LNCAP (cell line): ENCODE data around the gene TFF2.

Experiments
- TF ChIP-seq, protein P1 (sequence below): fragments of 450-650 bp; IDR thresholded peaks from 2 replicates; pipeline ENCODE4 v1.5.1; 2017; ENCODE audit warnings: mild to moderate bottlenecking

Gene TFF2

DNA sequence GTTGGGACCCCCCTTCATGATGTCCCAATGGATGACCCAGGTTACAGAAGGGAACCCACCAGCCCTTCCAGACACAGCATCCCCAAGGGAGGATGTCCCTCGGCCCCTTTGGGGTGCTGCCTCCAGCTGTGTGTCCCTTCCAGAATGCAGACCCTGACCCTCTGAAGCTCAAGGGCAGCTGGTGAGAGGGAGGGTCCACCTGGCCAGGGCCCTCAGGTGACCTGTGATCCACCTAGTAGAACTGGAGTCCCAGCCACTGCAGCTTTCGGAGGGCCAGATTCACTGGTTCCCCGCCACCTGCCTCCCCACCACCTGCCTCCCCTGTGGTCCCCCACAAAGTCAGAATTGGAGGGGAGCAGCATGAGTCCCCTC is 25.2 kb upstream of the TFF2 start:
- TF ChIP-seq, protein P1, sequence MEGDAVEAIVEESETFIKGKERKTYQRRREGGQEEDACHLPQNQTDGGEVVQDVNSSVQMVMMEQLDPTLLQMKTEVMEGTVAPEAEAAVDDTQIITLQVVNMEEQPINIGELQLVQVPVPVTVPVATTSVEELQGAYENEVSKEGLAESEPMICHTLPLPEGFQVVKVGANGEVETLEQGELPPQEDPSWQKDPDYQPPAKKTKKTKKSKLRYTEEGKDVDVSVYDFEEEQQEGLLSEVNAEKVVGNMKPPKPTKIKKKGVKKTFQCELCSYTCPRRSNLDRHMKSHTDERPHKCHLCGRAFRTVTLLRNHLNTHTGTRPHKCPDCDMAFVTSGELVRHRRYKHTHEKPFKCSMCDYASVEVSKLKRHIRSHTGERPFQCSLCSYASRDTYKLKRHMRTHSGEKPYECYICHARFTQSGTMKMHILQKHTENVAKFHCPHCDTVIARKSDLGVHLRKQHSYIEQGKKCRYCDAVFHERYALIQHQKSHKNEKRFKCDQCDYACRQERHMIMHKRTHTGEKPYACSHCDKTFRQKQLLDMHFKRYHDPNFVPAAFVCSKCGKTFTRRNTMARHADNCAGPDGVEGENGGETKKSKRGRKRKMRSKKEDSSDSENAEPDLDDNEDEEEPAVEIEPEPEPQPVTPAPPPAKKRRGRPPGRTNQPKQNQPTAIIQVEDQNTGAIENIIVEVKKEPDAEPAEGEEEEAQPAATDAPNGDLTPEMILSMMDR = no peak

- TF ChIP-seq, protein P1 = no peak
These were observed 24.7 kb upstream of the TFF2 start for GRCh38 chr21:42375506-42375905.

GRCh38 chr21:42374864-42375499 is 24.2 kb upstream of the TFF2 start:
- TF ChIP-seq, protein P1 = no peak

- TF ChIP-seq, protein P1 = no peak
These were observed 23.7 kb upstream of the TFF2 start for GRCh38 chr21:42374457-42374856.

- TF ChIP-seq, protein P1 = no peak
These were observed 23.2 kb upstream of the TFF2 start for GRCh38 chr21:42373908-42374455.

- TF ChIP-seq, protein P1 = no peak
These were observed 22.6 kb upstream of the TFF2 start for GRCh38 chr21:42373196-42373907.

DNA sequence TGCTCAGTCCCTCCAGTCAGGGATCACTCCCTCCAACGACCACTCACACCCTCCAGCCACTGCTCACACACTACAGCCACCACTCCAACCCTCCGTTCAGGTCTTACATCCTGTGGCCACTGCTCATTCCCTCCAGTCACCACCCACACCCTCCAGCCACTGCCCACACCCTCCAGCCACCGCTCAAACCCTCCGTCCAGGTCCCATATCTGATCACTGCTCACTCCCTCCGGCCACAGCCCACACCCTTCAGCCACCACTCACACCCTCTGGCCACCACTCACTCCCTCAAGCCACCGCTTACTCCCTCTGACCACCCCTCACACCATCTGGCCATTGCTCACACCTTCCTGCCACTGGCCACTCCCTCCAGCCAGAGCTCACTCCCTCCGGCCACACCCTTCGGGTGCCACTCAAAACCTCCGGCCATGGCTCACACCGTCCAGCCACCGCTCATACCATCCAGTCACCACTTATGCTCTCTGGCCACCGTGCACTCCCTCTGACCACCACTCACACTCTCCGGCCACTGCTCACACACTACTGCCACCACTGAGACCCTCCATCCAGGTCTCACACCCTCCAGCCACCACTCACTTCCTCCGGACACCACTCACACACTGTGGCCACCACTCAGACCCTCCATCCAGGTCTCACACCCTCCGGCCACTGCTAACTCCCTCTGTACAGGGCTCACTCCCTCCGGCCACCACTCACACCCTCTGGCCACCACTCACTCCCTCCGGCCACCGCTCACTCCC is 20.3 kb upstream of the TFF2 start:
- TF ChIP-seq, protein P1 = no peak
